ENCODE measurements around the gene RNF187. TPM values are rescaled to one million over a fixed set of nuclear protein-coding genes. Genes with fewer than 3 reads are reported as not detected.

Gene RNF187
- total RNA-seq, 2 experiments from 2014 or later, result 257 to 478 TPM

GRCh38 chr1:228455715-228456114, 31.5 kb upstream of the RNF187 start:
- peaks cover 41% of the 10 kb centered on the region for H3K79me2 ChIP-seq (ENCODE audit: insufficient read depth, low read depth, low read length)
- H3K4me3 ChIP-seq (ENCODE audit: low read depth, low read length, poor library complexity, severe bottlenecking), result peak overlapping the region; percentile 78
- TF ChIP-seq, protein P1, sequence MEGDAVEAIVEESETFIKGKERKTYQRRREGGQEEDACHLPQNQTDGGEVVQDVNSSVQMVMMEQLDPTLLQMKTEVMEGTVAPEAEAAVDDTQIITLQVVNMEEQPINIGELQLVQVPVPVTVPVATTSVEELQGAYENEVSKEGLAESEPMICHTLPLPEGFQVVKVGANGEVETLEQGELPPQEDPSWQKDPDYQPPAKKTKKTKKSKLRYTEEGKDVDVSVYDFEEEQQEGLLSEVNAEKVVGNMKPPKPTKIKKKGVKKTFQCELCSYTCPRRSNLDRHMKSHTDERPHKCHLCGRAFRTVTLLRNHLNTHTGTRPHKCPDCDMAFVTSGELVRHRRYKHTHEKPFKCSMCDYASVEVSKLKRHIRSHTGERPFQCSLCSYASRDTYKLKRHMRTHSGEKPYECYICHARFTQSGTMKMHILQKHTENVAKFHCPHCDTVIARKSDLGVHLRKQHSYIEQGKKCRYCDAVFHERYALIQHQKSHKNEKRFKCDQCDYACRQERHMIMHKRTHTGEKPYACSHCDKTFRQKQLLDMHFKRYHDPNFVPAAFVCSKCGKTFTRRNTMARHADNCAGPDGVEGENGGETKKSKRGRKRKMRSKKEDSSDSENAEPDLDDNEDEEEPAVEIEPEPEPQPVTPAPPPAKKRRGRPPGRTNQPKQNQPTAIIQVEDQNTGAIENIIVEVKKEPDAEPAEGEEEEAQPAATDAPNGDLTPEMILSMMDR (conservative IDR thresholded peaks at IDR 0.05; ENCODE audit: low read length), result peak; percentile 71
- no peak for TF ChIP-seq EZH2phosphoT487 (IDR thresholded peaks at IDR 0.05; ENCODE audit: borderline replicate concordance, low read depth, low read length)
- H2AFZ ChIP-seq (ENCODE audit: low read length), result no peak overlapping the region
- no peaks in the 10 kb centered on the region for H3K9me2 ChIP-seq (ENCODE audit: insufficient read depth, low read length)
- intact Hi-C loops (cut with micrococcal nuclease; ENCODE audit: unreplicated experiment), result loop anchor here (2.0 to 10.0 kb wide), 5 partner anchors 111 to 325 kb away; no protein-coding TSS in a partner anchor
- peaks cover 4% of the 10 kb centered on the region; the same call in 1 of the 2 replicates for H3K36me3 ChIP-seq (ENCODE audit: insufficient read depth, low read length)
- ChIA-PET CTCF (ENCODE audit: unreplicated experiment) (interaction anchor here (1.1 kb wide), 1 partner anchor 10 kb away, joined by 3 read pairs; no protein-coding TSS in a partner anchor), POLR2A (interaction anchor here (0.6 to 7.9 kb wide), 7 partner anchors 9 to 369 kb away, joined by 3 to 74 read pairs (median 3); no protein-coding TSS in a partner anchor)
- no peak overlapping the region for H3K27ac ChIP-seq (ENCODE audit: low read depth, low read length, poor library complexity, severe bottlenecking)
- peaks cover 21% of the 10 kb centered on the region for H3K4me1 ChIP-seq (ENCODE audit: insufficient read depth, low read length, poor library complexity, severe bottlenecking)
- peak overlapping the region; percentile 80 for H3K4me2 ChIP-seq (ENCODE audit: low read length)
- H3K9me3 ChIP-seq (ENCODE audit: low read length), result no peaks in the 10 kb centered on the region
- DNase-seq (ENCODE audit: low spot score), result peak; percentile 53
- peaks cover 4% of the 10 kb centered on the region for H4K20me1 ChIP-seq (ENCODE audit: insufficient read depth, low read length)
- BruUV-seq (replicated peaks), result no TSS peak

- POLR2A ChIA-PET, result interaction anchor here (0.6 to 7.9 kb wide), 7 partner anchors 8 to 237 kb away, joined by 3 to 74 read pairs (median 3); partner anchors contain the start of gene TRIM11
These were observed 30.7 kb upstream of the RNF187 start for GRCh38 chr1:228456252-228457016.

More at GRCh38 chr1:228456252-228457016, 30.7 kb upstream of the RNF187 start:
- Histone ChIP-seq H3K27ac (ENCODE audit: low read depth, low read length, poor library complexity, severe bottlenecking) (peak overlapping the region; percentile 94), H3K4me1 (ENCODE audit: insufficient read depth, low read length, poor library complexity, severe bottlenecking) (peaks cover 28% of the 10 kb centered on the region), H3K79me2 (ENCODE audit: insufficient read depth, low read depth, low read length) (peaks cover 48% of the 10 kb centered on the region), H3K9me2 (ENCODE audit: insufficient read depth, low read length) (no peaks in the 10 kb centered on the region), H3K9me3 (ENCODE audit: low read length) (no peaks in the 10 kb centered on the region), H4K20me1 (ENCODE audit: insufficient read depth, low read length) (peaks cover 4% of the 10 kb centered on the region), H2AFZ (ENCODE audit: low read length) (no peak overlapping the region), H3K4me2 (ENCODE audit: low read length) (peak overlapping the region; percentile 80), H3K36me3 (ENCODE audit: insufficient read depth, low read length) (peaks cover 4% of the 10 kb centered on the region; the same call in 1 of the 2 replicates), H3K4me3 (ENCODE audit: low read depth, low read length, poor library complexity, severe bottlenecking) (peak overlapping the region; percentile 78)
- CTCF ChIA-PET (ENCODE audit: unreplicated experiment), result interaction anchor here (1.1 kb wide), 1 partner anchor 9 kb away, joined by 3 read pairs; no protein-coding TSS in a partner anchor
- intact Hi-C loops (cut with micrococcal nuclease; ENCODE audit: unreplicated experiment), result loop anchor here (1.0 to 10.0 kb wide), 6 partner anchors 50 to 326 kb away; partner anchors contain the start of gene TRIM11
- TF ChIP-seq EZH2phosphoT487 (IDR thresholded peaks at IDR 0.05; ENCODE audit: borderline replicate concordance, low read depth, low read length), result no peak
- TF ChIP-seq, protein P1 (conservative IDR thresholded peaks at IDR 0.05; ENCODE audit: low read length), result no peak
- DNase-seq (ENCODE audit: low spot score), result peak; percentile 27
- BruUV-seq (replicated peaks), result no TSS peak
